Heart left ventricle (tissue), 16 donors: Measurements from ENCODE around the gene SLC29A2. TPM values are rescaled to one million over a fixed set of nuclear protein-coding genes. Genes with fewer than 3 reads are reported as not detected.

Experiments used
- ATAC-seq, 4 donors: fragments of 200-7000 bp; cut with Tn5 transposase; one replicate each; pipeline ENCODE4 v1.9.1; 2020 to 2022; ENCODE audit warnings: moderate library complexity in 4 of 4, mild to moderate bottlenecking in 3 of 4, moderate number of reproducible peaks in 1 of 4
- DNase-seq, 5 donors: peaks; one replicate each; pipeline ENCODE4 v3.0.0-alpha.2; 2020
- H3K27ac ChIP-seq, 12 donors: fragments of 200-600 bp; sonication (generic) in 4 of 12; one replicate each; pipeline versions ENCODE4 v1.5.0 to v1.8.0; 2016 to 2022; ENCODE audit warnings: mild to moderate bottlenecking in 2 of 12
- H3K27me3 ChIP-seq, 9 donors: fragments of 200-600 bp; sonication (generic) in 2 of 9; one replicate each; pipeline versions ENCODE4 v1.5.1 to v1.8.0; 2016 to 2022; ENCODE audit warnings: mild to moderate bottlenecking in 3 of 9
- H3K36me3 ChIP-seq, 9 donors: fragments of 200-600 bp; sonication (generic) in 2 of 9; one replicate each; pipeline versions ENCODE4 v1.5.0 to v1.8.0; 2018 to 2022; ENCODE audit warnings: mild to moderate bottlenecking in 2 of 9
- H3K4me1 ChIP-seq, 12 donors: fragments of 200-600 bp; sonication (generic) in 4 of 12; one replicate each; pipeline versions ENCODE4 v1.5.0 to v1.8.0; 2016 to 2022; ENCODE audit warnings: mild to moderate bottlenecking in 3 of 12
- H3K4me3 ChIP-seq, 12 donors: fragments of 200-600 bp; sonication (generic) in 4 of 12; one replicate each; pipeline versions ENCODE4 v1.5.0 to v1.8.0; 2017 to 2022; ENCODE audit warnings: mild to moderate bottlenecking in 9 of 12, moderate library complexity in 4 of 12
- H3K9me3 ChIP-seq, 12 donors: fragments of 200-600 bp; sonication (generic) in 4 of 12; one replicate each; pipeline versions ENCODE4 v1.5.0 to v1.8.0; 2016 to 2022; ENCODE audit warnings: mild to moderate bottlenecking in 1 of 12
- CTCF ChIP-seq, 12 donors: fragments of 200-600 bp; sonication (generic) in 4 of 12; IDR thresholded peaks; one replicate each; pipeline versions ENCODE4 v1.5.0 to v1.8.0; 2018 to 2022; ENCODE audit warnings: antibody characterized with exemption in 12 of 12, mild to moderate bottlenecking in 5 of 12
- POLR2A ChIP-seq, 2 donors: fragments of 450-650 bp; IDR thresholded peaks; one replicate each; pipeline ENCODE4 v1.6.1; 2017; ENCODE audit warnings: antibody characterized with exemption in 2 of 2, mild to moderate bottlenecking in 2 of 2, moderate library complexity in 2 of 2
- WGBS, 4 donors: extraction: QIAGEN DNeasy Blood & Tissue Kit in 2 of 4; methylation state at CpG; one replicate each; pipeline versions ENCODE4 v1.1.5 to v1.1.7; 2013 to 2018; 5-methylcytosine and 5-hydroxymethylcytosine counted together
- intact Hi-C, 10 donors: fragments of 100-400 bp; cut with DNase I; formaldehyde crosslinking; loops; one replicate each; pipeline versions ENCODE4 v1.11.1 to v1.14.2; 2022
- polyA plus RNA-seq, 2 donors: library from polyadenylated mRNA; stranded (reverse); fragments of 200-250 nt; gene quantifications; one replicate each; pipeline ENCODE4 v1.2.3, GENCODE V29; 2013
- total RNA-seq, 9 donors: library from RNA; depleted of rRNA in 2 of 9; stranded (reverse); fragments of >200 nt in 2 of 9; fragmentation: NEBNext Ultra II Directional in 3 of 9; extraction: Animal tissue kit (Norgen Biotek cat#: 25700) in 3 of 9; gene quantifications; one replicate each; pipeline versions ENCODE4 v1.1.0 to v1.2.4, GENCODE V29; 2016 to 2023
- donor health status: ischemic (EF 13 %, LVEDD 7.1; RV severe dilation, severe dysfunction).
- donor health status: healthy with polysubstance abuse.
- donor health status: DM: no; HTN: yes; CAD: no.
- donor health status: DM: no; HTN: no; CAD: no.
- donor health status: ischemic (EF 25% LVEDD 6.9; RV normal size, moderate dysfunction).
- donor health status: ischemic (EF 25% LVEDD 5.7; RV mildly dilated, moderate dysfunction).
- donor health status: healthy.
- donor health status: DM: yes; HTN: yes; CAD: no.
- donor health status: ischemic (EF 35%, LVEDD 5.7; RV mildly dilated, moderate dysfunction).
- donor health status: nonischemic (EF 11% LVEDD 7.7; RV severe dilation, severe dysfunction).
- donor health status: DM: yes; HTN: yes; CAD: no.
- donor health status: PGD.
- donor health status: ischemic (EF 29% LVEDD 5.4; RV normal size, mild dysfunction).
- donor health status: nonischemic (EF 23%, LVEDD 6.1; RV moderate dilation, normal function).

The SLC29A2 gene
- total and polyA plus RNA-seq, 11 donors: 6.8 to 30.9 (median 13.1) TPM

- no peaks in the 10 kb centered on the region for H3K9me3 ChIP-seq
- H3K27ac ChIP-seq: peak overlapping the region; percentile 25 to 86 (median 76)
- peak in 3 of 4 donors; percentile 19 to 53 (median 33) for ATAC-seq
- peaks cover 4 to 39% (median 32%) of the 10 kb centered on the region in 12 donors for H3K4me1 ChIP-seq
- intact Hi-C loops: loop anchor here in 9 of 10 donors (1.0 to 5.0 kb wide), 4 partner anchors 15 to 60 kb away; no protein-coding TSS in a partner anchor
- peak in 2 of 5 donors; percentile 57 to 66 for DNase-seq
- WGBS, 4 donors: 73 to 79% (median 78%) methylated on average over 10 of the region's 10 CpGs
- H3K27me3 ChIP-seq: no peaks in the 10 kb centered on the region
- H3K36me3 ChIP-seq: peaks cover 0 to 6% (median 0%) of the 10 kb centered on the region in 9 donors
- H3K4me3 ChIP-seq: peak overlapping the region in 1 of 12 donors; percentile 3
- TF ChIP-seq POLR2A (IDR thresholded peaks at IDR 0.05): no peak
- TF ChIP-seq CTCF (IDR thresholded peaks at IDR 0.05): no peak
Observed at GRCh38 chr11:66327171-66328030, 44.2 kb downstream of the SLC29A2 start.

- Histone ChIP-seq H3K4me1 (peaks cover 4 to 47% (median 32%) of the 10 kb centered on the region in 12 donors), H3K4me3 (peak overlapping the region in 1 of 12 donors; percentile 3), H3K36me3 (no peaks in the 10 kb centered on the region), H3K9me3 (no peaks in the 10 kb centered on the region), H3K27ac (peak overlapping the region; percentile 25 to 86 (median 76)), H3K27me3 (no peaks in the 10 kb centered on the region)
- TF ChIP-seq CTCF (IDR thresholded peaks at IDR 0.05): no peak
- TF ChIP-seq POLR2A (IDR thresholded peaks at IDR 0.05): no peak
- WGBS, 4 donors: 27 to 48% (median 34%) methylated on average over 12 to 21 of the region's 21 CpGs
- intact Hi-C loops: loop anchor here in 2 of 10 donors (1.0 to 5.0 kb wide), 2 partner anchors 14 to 61 kb away; no protein-coding TSS in a partner anchor
- ATAC-seq (peak; percentile 57 to 87 (median 73)), DNase-seq (peak; percentile 76 to 87 (median 84))
Observed at GRCh38 chr11:66326261-66327111, 45.1 kb downstream of the SLC29A2 start.

GRCh38 chr11:66325263-66325671 is 46.3 kb downstream of the SLC29A2 start:
- WGBS, 4 donors: 77 to 87% (median 85%) methylated on average over 4 to 8 of the region's 8 CpGs
- intact Hi-C loops: loop anchor here in 1 of 10 donors (5.0 kb wide), 1 partner anchor 62 kb away; no protein-coding TSS in a partner anchor
- no peak overlapping the region for H3K4me3 ChIP-seq
- no peaks in the 10 kb centered on the region for H3K36me3 ChIP-seq
- H3K4me1 ChIP-seq: peaks cover 4 to 47% (median 32%) of the 10 kb centered on the region in 12 donors
- no peaks in the 10 kb centered on the region for H3K27me3 ChIP-seq
- peak overlapping the region in 6 of 12 donors; percentile 13 to 84 (median 79) for H3K27ac ChIP-seq
- ATAC-seq (no peak), DNase-seq (no peak)
- H3K9me3 ChIP-seq: no peaks in the 10 kb centered on the region
- TF ChIP-seq POLR2A (IDR thresholded peaks at IDR 0.05) (no peak), CTCF (IDR thresholded peaks at IDR 0.05) (no peak)
